GM19328 (cell line): Measurements from ENCODE around the gene PARD3.

Experiments
- ATAC-seq: cut with Tn5 transposase; IDR thresholded peaks from one replicate; pipeline ENCODE4 v1.9.1; 2021; ENCODE audit warnings: mild to moderate bottlenecking, moderate library complexity; ENCODE audit not compliant: unreplicated experiment

PARD3 gene

DNA sequence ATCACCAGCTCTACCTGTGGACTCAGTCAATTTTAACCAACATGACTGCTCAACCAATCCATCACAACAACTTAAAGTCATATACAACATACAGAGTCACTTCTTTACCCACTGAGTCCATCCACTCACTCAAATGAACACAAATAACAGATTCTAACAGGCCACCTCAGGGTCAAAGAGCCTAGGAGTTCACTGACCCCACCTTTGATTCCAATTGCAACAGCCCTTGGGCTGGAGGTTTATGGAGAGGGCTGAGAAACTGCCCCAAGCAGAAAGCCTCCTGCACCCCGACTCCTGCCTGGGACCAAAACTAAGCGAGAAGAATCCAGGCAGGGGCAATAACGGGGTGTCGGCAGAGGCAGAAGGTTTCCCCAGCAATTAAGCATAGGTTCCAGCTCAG is 263.8 kb downstream of the PARD3 start:
- ATAC-seq: no peak

GRCh38 chr10:34549953-34550352 is 265.1 kb downstream of the PARD3 start:
- no peak for ATAC-seq

- no peak for ATAC-seq
Measured at GRCh38 chr10:34549001-34549400, 266.1 kb downstream of the PARD3 start.

GRCh38 chr10:34548466-34548865 is 266.6 kb downstream of the PARD3 start:
- ATAC-seq: no peak

DNA sequence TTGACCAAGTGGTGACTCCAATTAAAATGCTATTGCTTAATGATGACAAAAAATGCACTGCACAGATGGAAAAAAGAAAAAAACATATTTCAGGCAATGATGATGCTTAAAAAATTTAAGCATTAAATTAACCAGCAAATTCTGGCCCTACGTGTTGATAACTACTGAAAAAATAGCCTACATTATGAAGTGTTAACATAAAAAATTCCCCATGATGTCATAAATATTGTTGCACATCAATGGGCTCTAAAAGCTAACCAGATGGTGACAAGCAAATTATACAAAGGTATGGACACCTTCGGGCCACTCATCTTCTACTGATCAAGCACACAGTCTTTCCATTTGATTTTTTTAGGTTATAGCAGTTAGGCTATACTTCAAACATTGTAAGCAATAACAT is 267.4 kb downstream of the PARD3 start:
- no peak for ATAC-seq

DNA sequence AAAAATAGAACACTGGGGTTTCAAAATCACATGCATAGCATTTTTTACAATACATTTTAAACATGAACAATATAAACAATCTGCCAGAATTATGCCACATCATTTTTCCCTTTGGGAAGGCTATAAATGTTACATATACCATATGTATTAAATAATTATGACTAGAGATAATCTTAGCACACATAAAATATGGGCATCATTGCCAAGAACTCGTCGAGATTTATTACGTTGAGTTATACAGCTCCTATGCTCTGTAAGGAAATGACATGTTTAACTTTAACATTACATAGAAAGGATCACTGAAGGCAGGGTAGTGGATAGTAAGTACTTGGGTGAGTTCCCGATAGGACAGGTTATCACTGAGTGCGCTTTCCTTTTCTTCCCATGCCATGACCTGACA is 267.8 kb downstream of the PARD3 start:
- no peak for ATAC-seq

GRCh38 chr10:34544400-34544799 is 270.7 kb downstream of the PARD3 start:
- ATAC-seq: no peak

GRCh38 chr10:34543716-34544115 is 271.4 kb downstream of the PARD3 start:
- no peak for ATAC-seq

DNA sequence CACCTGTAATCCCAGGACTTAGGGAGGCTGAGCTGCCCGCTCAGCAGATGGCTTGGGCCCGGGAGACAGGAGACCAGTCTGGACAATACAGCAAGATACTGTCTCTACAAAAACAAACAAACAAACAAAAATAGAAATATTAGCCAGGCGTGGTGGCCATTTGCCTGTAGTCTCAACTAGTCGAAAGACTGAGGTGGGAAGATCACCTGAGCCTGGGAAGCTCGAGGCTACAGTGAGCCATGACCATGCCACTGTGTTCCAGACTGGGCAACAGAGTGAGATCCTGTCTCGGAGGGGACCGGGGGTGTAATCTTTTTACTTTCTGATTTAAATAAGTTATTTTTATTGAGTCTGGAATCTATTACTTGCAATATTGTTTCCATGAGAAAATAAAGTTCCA is 274.6 kb downstream of the PARD3 start:
- ATAC-seq: no peak

DNA sequence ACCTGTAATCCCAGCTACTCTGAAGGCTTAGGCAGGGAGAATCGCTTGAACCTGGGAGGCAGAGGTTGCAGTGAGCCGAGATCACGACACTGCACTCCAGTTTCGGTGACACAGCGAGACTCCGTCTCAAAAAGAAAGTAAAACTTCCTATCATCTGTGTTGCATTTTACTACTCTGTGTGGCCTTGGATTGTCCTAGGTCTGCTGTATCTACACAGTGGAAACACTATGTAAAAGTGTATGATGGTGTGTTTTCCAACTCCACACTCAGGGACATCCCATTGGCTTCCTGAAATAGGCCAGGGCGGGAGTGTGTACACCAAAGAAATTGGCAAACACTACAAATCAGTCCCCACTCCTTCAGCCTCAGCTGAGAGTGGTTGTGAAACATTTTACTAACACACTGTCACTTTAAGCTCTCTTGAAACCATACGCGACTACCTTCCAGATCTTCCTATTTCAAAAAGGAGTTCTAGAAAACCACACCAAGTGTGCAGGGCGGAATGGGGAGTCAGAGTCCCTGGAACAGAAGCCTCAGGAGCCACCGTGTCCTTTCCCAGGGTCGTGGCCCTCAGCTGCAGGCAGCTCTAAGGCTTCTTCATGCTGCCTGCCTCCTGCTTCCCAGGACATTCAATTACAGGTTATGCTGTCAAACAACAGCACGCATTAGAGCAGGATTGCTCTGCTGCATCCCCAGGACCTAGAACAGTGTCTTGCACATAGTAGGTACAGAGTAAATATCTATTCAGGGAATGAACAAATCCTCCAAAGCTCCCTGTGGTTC is 275.4 kb downstream of the PARD3 start:
- peak; percentile 52 for ATAC-seq

GRCh38 chr10:34538281-34538829 is 276.7 kb downstream of the PARD3 start:
- ATAC-seq: peak; percentile 40

- ATAC-seq: peak; percentile 67
Measured at GRCh38 chr10:34537629-34538231, 277.4 kb downstream of the PARD3 start.

DNA sequence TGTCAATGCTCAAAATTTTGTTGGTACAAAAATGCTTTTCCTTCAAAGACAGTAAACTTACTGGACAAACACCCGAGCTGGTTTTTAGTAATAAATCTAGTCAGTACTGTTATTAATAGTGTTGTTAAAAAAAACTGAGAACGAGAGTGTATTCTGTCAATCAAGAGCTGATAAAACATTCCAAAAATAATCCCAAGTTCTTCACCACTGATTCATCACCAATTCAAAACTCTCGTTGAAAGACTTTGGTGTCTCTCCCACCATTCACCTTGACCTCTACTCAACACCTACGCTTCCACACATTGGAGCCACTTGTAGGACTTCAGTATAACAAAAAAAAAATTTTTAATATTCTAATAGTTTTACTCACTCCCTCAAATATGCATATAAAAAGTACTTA is 279.2 kb downstream of the PARD3 start:
- ATAC-seq: no peak

GRCh38 chr10:34530778-34531177 is 284.3 kb downstream of the PARD3 start:
- no peak for ATAC-seq

- no peak for ATAC-seq
Measured at GRCh38 chr10:34528320-34528719, 286.8 kb downstream of the PARD3 start.

GRCh38 chr10:34526758-34527730 is 288.1 kb downstream of the PARD3 start:
- no peak for ATAC-seq

DNA sequence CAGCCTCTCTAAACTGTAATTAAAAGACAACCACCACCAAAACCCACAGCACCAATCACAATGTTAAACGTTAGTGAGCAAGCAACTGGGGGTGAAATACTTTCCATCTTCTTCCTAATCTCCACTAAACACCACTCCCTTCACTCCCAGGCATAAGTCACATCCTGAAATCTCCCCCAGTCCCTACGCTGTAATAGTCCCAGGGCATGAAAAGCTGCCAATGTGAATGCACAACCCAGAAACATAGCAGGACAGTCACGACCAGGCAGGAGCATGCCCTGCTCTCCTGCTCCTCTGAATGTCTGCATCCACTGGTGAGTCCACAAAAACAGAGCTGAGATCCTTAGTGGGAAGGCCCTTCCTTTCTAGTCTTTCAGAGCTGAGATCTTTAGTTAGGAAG is 288.9 kb downstream of the PARD3 start:
- ATAC-seq: no peak

DNA sequence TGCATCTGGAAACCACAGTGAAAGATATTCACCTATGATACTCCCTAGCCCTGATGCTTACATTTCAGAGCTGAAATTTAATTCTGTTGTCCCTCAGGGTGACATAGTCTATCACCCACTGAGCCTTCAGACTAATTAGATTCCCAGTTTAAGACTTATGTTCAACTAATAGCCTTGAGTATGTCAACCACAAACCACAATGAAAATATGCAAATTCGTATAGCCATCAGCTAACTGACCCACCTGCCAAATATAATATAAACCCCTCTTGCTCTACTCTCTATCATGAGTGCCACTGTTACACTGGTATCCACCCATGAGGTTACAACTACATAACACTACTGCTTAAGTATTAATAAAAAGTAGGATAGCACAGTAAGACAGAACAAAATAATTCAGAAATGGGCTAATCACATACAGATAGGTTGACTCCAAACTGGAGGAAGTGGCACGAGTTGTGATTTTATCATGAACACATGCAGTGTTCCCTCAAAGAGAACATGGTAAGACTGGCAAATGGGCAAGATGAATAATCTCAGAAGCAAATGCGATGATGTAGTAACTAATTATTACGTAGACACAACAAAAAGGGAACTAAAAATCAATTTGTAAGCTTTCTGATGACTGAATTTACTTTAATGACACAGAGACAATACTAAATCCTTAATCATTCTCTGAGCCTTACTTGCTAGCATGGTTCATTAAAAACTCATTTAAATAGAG is 290.6 kb downstream of the PARD3 start:
- ATAC-seq: no peak

DNA sequence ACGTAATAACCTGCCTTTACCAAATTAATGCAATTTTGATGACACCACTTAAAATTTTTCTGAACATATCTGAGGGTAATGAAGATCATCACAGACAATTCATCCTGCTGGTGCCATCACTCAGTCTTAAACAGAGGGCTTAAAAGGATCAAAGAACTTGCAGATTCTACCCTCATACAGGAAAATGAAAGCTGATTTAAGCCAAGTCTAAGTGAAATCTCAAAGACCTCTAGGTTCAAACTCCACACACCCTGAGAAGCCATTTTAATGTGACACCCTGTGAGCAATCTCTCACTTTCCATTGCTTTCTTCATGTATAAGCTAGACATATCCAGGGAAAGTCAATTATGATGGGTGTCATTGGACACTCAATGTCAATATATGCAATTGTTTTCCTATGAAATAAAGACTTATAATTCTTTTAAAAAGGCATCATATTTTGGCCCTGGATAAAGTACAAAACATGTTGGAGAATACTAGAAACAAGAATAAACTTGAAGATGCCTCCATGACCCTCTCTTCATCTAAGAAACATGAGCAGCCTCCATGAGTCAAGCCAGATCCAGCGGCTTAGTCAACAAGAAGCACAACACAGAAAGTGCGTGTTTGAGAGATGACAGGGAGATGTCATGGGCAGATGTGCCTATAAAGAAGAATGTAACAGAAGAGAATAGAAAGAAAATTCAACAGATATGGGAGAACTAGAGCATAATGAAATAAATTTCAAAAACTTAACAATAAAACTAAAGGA is 291.9 kb downstream of the PARD3 start:
- no peak for ATAC-seq

- no peak for ATAC-seq
Measured at GRCh38 chr10:34522546-34522945, 292.6 kb downstream of the PARD3 start.
